SK-N-SH treated with all-trans-retinoic acid at 6 μM for 48 hours (cell line): Measurements from ENCODE around the gene RAET1L.
"Not testable (repeated sequence)": the region's sequence is repeated elsewhere in the genome, so short reads cannot be mapped to it uniquely, and the experiment has no call there.

Experiments
- ARNTL ChIP-seq: fragments of 450-650 bp; formaldehyde crosslinking; IDR thresholded peaks from 2 replicates; pipeline ENCODE4 v1.5.0; 2020; ENCODE audit warnings: low read depth, mild to moderate bottlenecking, moderate library complexity, borderline replicate concordance
- ESRRG ChIP-seq: fragments of 250-450 bp; sonication (Bioruptor Pico); IDR thresholded peaks from 2 replicates; pipeline ENCODE4 v1.6.1; 2021; ENCODE audit warnings: mild to moderate bottlenecking
- GLIS3 ChIP-seq: fragments of 250-450 bp; sonication (Bioruptor Pico); IDR thresholded peaks from 2 replicates; pipeline ENCODE4 v1.5.0; 2020; ENCODE audit warnings: mild to moderate bottlenecking, moderate library complexity
- ISL1 ChIP-seq: fragments of 250-450 bp; sonication (Bioruptor Pico); IDR thresholded peaks from 2 replicates; pipeline ENCODE4 v2.1.2; 2022; ENCODE audit warnings: mild to moderate bottlenecking, moderate library complexity
- OSR1 ChIP-seq: fragments of 250-450 bp; sonication (Bioruptor Pico); IDR thresholded peaks from 2 replicates; pipeline ENCODE4 v1.8.0; 2022; ENCODE audit warnings: moderate library complexity, mild to moderate bottlenecking, inconsistent platforms
- RARB ChIP-seq: fragments of 250-450 bp; sonication (Bioruptor Pico); IDR thresholded peaks from 2 replicates; pipeline ENCODE4 v1.8.0; 2021; ENCODE audit warnings: mild to moderate bottlenecking, moderate library complexity
- ZC3H10 ChIP-seq: fragments of 250-450 bp; sonication (Bioruptor Pico); IDR thresholded peaks from 2 replicates; pipeline ENCODE4 v1.5.1; 2021; ENCODE audit warnings: mild to moderate bottlenecking, moderate library complexity
- ZFP30 ChIP-seq: fragments of 450-650 bp; formaldehyde crosslinking; IDR thresholded peaks from 2 replicates; pipeline ENCODE4 v1.5.0; 2022; ENCODE audit warnings: mild to moderate bottlenecking, moderate library complexity
- ZNF8 ChIP-seq: fragments of 450-650 bp; formaldehyde crosslinking; IDR thresholded peaks from 2 replicates; pipeline ENCODE4 v1.5.0; 2020; ENCODE audit warnings: mild to moderate bottlenecking, moderate library complexity
- TF ChIP-seq, protein P1 (sequence below): fragments of 250-450 bp; sonication (Bioruptor Pico); IDR thresholded peaks from 2 replicates; pipeline ENCODE4 v1.5.1; 2020; ENCODE audit warnings: low read depth, mild to moderate bottlenecking, moderate library complexity
- TF ChIP-seq, protein P2 (sequence below): fragments of 250-450 bp; sonication (Bioruptor Pico); IDR thresholded peaks from 2 replicates; pipeline ENCODE4 v1.8.0; 2020; ENCODE audit warnings: mild to moderate bottlenecking, moderate library complexity, borderline replicate concordance

DNA sequence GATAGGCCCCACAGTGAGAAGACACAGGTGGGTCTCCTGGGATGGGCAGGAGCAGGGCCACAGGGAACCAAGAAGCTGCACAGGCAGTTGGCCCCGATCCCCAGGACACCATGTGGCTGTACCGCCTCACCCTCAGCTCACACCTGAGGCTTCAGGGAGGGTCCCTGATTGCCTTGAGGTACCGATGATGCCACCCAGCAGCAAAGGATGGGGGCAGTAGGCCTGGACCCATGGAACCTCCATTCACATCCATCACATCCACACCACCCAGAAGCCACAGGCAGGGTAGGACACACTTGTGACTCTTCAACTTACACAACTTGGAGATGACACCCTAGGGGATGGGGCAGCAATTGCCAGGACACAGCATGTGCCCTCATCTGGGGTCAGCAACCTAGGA is 21.7 kb downstream of the RAET1L start:
- TF ChIP-seq, protein P1, sequence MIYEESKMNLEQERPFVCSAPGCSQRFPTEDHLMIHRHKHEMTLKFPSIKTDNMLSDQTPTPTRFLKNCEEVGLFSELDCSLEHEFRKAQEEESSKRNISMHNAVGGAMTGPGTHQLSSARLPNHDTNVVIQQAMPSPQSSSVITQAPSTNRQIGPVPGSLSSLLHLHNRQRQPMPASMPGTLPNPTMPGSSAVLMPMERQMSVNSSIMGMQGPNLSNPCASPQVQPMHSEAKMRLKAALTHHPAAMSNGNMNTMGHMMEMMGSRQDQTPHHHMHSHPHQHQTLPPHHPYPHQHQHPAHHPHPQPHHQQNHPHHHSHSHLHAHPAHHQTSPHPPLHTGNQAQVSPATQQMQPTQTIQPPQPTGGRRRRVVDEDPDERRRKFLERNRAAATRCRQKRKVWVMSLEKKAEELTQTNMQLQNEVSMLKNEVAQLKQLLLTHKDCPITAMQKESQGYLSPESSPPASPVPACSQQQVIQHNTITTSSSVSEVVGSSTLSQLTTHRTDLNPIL (CRISPR knock-in tag) = not testable (repeated sequence)
- TF ChIP-seq RARB (CRISPR knock-in tag); ZFP30 (CRISPR knock-in tag); ESRRG; ISL1; ZNF8 (CRISPR knock-in tag); GLIS3 (CRISPR knock-in tag); ZC3H10 (CRISPR knock-in tag); OSR1 (CRISPR knock-in tag); ARNTL: not testable (repeated sequence)
- TF ChIP-seq, protein P2, sequence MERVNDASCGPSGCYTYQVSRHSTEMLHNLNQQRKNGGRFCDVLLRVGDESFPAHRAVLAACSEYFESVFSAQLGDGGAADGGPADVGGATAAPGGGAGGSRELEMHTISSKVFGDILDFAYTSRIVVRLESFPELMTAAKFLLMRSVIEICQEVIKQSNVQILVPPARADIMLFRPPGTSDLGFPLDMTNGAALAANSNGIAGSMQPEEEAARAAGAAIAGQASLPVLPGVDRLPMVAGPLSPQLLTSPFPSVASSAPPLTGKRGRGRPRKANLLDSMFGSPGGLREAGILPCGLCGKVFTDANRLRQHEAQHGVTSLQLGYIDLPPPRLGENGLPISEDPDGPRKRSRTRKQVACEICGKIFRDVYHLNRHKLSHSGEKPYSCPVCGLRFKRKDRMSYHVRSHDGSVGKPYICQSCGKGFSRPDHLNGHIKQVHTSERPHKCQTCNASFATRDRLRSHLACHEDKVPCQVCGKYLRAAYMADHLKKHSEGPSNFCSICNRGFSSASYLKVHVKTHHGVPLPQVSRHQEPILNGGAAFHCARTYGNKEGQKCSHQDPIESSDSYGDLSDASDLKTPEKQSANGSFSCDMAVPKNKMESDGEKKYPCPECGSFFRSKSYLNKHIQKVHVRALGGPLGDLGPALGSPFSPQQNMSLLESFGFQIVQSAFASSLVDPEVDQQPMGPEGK (CRISPR knock-in tag) = not testable (repeated sequence)
